ENCODE measurements around the gene SELENOI.
"Not testable (repeated sequence)": the region's sequence is repeated elsewhere in the genome, so short reads cannot be mapped to it uniquely, and the experiment has no call there.

The SELENOI gene, protein sequence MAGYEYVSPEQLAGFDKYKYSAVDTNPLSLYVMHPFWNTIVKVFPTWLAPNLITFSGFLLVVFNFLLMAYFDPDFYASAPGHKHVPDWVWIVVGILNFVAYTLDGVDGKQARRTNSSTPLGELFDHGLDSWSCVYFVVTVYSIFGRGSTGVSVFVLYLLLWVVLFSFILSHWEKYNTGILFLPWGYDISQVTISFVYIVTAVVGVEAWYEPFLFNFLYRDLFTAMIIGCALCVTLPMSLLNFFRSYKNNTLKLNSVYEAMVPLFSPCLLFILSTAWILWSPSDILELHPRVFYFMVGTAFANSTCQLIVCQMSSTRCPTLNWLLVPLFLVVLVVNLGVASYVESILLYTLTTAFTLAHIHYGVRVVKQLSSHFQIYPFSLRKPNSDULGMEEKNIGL

DNA sequence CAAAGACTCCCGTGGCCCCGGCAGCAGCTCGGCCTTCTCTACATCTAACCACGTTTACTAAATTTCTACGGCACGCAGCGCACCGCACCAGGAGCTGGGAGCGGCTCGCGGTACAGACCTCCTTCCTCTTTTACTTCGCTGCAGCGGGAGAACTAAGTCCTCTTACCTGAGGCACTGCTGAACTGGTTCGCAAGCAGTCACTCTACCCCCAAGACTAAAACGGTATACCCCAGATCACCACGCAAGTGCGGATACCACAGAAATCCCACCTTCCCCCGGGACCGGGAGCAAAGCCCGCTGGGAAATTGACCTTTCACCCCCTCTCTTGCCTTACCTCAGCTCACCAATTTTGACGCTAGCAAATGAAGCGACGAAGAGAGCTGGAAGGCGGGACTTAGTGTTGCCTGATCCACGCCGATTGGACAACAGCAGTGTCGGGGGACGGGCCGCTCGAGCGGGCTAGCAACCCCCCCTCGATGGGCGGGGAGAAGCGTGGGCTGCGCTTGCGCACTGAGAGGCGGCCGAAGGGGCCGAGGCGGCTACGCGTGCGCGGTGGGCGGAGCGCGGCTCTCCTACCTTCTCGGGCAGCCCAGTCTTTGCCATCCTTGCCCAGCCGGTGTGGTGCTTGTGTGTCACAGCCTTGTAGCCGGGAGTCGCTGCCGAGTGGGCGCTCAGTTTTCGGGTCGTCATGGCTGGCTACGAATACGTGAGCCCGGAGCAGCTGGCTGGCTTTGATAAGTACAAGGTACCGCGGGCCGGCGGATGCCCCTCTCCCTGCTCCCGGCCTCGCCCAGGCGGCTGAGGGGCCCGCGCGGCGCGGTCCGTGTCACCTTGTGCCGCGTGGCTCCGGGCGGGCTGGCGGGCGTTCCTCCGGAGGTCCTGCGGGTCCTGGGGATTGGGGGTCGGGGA, at the start of gene SELENOI:
TSS of gene SELENOI (plus strand) at position 599 of the 909 bp plus-strand sequence. CDS start at position 689, 90 bp downstream.
- DNase-seq = peak; percentile 99

DNA sequence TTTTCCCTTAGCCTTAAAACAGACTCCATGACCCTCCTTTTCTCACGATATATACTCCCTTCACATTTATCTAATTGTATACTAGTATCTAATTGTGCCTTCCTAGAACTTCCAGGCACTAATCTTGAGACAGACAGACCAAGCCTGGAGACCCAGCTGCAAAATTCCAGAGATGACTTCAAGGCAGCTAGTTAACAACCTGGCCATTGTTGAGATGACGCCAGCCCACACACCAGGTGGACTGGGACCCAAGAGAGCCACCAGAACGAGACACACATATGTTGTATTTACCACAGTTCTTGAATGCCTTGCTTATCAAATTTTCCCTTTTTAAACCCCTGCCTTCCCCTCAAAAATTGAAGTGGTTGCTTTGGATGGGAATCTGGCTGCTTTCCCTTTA, 48.9 kb upstream of the SELENOI start:
- DNase-seq = no peak

DNA sequence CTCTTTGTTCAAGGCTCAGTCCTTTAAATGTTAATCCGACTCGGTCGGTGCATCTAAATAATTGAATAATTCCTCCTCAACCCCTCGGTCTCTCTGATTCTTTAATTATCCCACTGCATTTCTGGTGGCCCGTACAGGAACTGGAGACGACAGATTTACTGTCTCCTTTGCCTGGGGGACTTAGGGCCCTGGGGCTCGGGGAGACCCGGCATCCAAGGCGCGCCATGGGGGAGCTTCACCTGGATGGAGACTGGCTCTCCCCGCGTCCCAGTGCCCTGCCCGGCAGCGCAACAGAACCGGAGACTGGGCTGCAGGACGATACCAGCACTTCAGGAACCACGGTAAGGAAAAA, 47.7 kb upstream of the SELENOI start:
- no peak for DNase-seq

DNA sequence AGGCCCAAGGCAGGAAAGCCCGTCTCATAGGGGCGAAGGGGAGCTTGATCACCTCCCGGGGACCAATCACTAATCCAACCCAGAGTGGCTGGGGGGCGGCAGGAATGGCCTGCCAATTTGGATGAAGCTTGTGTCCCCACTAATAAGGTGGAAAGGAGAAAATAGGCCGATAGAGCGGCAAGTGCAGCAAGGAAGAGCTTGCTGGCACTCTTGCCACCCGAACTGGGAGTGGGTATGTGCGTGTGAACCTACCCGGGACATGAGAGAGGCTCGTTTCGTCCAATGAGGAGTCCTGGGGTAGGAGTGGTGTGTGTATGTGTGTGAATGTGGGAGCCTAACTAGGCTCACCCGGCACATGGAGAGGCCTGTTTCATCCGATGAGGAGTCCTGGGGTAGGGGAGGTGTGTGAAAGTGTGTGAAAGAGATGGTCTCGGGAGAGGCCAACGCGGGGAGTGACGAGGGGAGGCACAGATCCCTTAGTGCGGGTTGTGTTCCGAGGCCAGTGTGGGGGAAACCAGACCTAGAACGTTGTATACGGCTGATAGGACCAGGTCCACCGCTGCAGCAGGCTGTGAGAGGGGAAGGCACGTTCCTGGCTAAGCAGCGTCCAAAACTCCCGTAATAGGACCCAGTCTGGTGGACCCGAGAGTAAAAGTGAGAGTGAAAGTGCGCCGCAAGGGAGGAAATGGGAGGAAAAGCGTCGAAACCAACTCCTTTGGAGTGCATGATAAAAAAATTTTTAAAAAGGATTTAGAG, 47.1 kb upstream of the SELENOI start:
- no peak for DNase-seq

DNA sequence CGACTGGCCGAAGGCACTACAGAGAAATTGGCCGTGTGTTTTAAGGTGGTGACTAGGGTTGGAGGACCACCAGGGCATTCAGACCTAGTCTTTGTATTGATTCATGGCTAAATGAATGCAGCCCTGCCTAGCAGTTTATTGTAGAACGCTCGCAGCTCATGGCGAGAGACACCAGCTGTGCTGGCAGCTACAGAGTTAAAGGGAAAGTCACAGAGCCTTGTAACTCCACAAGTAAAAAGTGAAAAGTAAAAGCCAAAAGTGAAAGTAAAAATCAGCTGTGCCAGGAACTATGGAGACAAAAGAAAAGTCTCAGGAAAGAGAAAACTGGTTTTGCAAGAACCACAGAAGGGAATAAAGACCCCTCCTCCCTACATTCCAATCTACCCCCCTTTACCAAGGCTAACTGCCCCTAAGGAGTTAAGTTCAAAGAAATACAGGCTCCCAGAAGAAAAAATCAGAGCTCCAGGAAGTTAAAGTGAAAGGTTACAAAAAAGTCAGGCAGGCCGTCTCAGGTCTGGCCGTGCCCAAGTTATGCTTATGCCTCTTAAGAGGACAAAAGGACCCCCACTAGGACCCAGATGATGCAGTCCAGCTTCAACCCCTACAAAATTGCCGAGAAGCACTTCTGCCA, 46.4 kb upstream of the SELENOI start:
- DNase-seq = no peak

DNA sequence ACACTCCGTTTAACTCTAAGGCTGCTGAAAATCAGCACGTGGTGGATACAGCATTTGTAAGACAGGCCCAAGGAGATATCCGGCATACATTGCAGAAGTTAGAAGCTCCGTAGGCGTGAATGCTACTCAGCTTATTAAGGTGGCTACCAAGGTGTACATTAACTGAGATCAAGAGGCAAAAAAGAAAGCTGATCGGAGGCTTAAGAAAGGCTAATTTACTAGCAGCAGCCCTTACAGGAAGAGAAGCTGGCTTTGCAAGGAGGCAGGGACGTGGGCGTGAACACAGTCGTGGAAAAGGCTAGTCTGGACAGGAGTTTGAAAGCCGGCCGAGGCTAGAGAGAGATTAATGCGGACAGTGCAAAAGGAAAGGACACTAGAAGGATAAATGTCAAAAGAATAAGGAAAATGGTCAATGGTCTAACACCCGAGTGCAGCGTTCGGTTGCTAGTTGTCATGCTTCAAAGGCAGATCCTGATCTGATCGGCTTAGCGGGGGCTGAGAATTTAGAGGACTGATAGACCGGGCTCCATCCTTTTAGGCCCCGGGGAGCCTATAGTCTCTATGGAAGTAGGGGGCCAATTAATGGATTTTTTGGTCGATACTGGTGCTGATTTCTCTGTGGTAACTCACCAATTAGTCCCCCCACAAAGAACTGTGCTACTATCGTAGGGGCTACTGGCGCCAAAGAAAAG, 45.6 kb upstream of the SELENOI start:
- no peak for DNase-seq

DNA sequence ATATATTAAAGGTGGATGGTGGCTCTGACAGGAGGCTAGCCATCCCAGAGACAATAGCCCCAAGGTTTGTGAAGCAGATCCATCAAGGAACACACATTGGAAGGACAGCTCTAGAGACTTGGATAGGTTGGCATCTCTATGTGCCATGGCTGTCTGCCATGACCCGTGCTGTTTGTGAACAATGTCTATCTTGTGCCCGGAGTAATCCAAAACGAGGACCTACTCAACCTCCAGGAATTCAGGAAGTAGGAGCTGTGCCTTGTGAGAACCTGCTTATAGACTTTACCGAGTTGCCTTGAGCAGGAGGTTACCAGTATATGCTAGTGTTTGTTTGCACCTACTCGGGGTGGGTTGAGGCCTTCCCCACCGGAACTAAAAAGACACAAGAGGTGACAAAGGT, 43.1 kb upstream of the SELENOI start:
- DNase-seq = no peak

DNA sequence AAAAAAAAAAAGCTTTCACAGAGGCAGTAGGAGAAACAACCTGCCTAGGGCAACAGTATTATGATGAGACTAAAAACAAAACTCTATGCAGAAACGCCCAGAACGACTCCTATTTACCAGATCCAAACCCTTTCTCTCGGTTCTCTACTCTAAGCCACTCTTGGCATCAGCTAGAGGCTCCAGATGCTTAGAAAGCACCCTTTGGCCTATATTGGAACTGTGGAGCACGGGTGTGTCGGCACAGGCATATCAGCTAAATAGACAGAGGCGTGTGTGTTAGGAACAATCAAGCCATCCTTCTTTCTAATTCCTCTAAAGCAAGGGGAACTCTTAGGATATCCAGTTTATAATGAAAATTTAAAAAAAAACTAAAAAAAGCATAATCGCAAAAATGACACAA, 40.8 kb upstream of the SELENOI start:
- DNase-seq = not testable (repeated sequence)

DNA sequence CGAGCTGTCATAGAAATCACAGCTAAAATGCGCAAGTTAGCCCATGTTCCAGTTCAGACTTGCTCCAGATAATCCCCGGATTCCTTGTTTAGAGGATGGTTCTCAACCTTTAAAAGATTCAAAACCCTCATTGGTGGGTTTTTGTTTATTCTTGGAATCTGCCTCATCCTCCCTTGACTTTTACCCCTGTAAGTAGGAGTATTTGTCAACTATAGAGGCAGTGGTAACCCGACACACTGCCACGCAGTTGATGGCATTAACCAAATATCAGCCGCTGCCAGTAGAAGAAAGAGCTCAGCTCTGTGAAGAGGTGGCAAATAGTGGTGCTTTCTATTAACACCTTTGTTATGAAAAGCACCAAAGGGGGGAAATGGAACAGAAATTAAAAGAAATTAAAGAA, 40.4 kb upstream of the SELENOI start:
- DNase-seq = no peak

DNA sequence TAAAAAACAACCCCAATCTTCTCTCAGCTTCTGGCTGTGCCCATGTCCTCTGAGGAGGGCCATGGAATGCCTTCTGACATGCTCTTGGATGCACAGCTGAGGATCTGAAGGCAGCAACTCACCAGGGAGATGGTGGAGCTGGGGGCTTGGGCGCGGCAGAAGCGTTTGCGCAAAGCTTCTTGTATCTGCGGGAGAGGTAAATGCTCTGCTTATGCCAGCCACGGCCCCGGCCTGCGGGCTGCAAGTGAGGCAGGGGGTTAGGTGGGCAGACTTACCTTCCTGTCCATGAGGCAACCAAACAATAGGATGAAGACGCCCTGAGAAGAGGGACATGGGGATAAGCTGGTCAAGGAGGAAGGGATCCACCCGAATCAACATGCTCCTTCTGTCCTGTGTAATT, 36.0 kb upstream of the SELENOI start:
- DNase-seq = no peak

DNA sequence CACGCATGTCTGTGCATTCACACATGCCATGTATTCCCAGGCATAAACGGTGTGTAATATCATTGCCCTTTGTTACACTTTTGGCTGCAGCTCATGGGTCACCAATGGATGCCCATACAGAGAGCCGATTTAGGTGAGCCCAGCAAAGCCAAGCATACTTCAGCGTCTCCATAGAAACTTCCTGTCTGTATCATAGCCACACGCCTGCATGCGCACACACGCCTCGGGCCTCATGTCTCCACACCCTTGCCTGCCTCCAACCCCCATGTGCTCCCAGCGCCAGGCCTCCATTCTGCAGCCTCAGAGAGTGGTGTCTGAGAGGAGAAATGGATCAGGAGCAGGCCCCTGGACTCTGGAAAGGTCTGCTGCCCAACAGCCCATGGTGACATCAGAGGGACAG, 33.5 kb upstream of the SELENOI start:
- DNase-seq = no peak

DNA sequence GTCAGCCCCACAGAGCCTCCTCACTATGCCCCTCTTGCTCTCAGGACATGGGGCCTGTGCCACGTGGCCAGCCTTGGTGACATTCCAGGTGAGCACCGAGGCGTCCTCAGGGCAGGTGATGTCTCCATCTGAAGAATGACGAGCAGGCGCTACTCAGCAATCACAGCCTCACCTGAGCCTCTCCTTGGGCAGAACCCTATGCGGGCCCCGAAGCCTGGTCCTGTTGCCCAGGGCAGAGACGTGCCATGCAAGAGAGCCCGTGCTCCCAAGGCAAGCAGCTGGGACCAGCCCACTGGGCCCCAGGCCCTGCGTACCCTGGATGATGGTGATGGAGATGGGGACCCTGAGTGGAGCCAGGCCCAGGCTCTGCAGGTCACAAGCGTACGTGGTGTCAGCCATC, 32.5 kb upstream of the SELENOI start:
- no peak for DNase-seq

DNA sequence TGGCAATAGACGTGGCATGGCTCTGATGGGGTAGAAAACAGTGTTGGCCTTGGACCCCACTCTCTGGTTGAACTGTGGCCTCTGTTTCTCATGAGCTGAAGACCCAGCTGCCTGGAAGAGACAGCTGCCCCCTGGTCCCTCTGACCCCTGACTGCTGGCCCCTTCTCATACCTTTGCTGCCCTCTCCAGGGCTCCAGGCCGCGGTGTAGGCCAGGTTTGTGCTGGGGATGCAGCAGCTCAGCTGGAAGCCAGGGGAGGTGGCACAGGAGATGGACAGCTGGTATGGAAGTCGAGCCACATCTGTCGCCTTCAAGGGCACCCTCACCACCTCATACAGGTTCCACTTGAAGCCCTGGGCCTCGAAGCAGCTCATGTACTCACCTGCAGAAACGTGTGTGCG, 31.7 kb upstream of the SELENOI start:
- no peak for DNase-seq

DNA sequence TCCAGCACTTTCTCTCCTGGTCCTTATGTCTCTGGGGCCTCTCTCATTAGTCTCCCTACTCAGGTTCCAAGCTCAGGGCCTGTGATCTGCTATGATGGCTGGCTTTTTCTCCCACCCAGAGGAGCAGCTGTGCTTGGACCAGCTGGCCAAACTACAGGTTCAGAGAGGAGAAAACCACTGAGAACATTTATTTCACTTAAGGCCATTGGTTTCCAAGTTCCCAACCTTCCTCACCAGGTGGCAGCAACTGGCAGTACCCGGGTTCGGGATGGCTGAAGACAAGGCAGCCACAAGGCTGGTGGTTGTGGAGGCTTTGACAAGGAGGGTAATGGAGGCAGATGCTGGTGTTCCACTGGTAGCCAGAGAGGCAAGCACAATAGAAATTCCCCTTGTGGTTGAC, 29.9 kb upstream of the SELENOI start:
- no peak for DNase-seq

DNA sequence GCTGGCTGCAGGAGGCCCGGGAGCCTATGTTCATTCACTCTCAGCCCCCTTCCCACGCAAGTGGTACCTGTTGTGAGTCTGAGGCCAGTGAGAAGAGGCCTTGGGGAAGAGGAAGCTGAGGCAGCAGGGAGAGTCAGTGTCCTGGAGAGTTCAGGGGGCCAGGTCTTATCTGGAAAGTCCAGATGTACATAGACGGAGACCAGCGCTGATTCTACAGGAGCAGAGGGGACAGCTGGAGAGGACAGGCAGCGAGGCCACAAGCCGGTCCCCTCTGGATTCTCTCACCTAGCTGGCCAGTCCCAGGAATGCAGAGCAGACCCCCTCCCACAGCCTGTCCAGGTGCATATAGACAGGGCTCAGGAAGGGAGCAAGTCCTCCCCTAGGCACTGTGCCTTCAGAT, 29.1 kb upstream of the SELENOI start:
- no peak for DNase-seq

DNA sequence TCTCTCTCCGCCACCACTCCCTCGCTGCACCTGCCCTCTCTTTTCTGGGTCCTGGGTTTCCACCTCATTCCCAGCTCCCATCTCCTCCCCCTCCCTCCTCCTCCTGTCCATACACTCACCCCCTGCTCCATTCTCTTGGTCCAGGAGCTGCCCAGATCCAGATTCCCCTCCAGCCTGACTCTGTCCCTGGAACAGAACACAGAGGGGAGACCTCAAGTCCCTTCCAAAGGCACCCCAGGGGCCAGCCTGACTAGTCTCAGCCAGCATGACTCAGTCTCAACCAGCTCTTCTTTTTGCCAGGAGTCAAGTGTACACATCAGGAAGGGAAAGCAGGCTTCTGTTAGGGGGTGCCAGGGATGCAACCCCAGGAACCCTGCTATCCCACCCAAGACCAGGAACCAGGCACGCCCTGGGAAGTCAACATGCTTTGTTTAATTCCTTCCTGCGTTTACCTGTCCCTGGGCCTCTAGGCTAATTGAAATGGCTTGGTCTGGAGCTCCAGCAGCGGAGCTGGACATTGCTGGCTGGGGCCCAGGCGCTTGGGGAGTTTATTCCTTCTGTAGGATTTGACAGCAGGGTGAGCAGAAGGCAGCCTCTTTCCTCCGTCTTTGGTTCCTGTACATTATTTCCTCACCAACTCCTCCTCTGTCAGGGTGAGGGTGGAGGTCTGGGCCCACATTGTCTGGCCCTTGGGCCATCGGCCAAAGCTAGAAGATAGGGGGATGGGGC, 28.4 kb upstream of the SELENOI start:
- no peak for DNase-seq

DNA sequence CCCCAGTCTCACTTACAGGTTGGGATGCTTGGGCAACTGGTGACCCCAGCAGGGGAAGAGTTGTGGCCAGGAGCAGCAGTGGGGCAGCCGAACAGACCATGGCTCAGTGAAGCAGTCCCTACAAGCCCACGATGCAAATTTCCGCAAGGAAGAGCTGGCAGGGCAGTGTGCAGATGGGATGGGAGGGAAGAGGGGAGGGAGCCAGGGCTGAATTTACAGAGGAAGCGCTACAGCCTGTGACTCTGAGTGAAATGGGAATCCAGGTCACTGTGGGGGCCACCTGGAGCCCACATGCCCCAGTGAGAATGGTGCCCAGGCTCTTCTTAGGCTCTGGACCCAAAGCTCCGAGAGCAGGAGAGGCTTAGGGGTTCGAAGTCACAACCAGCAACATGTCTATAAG, 27.0 kb upstream of the SELENOI start:
- DNase-seq = peak; percentile 41

DNA sequence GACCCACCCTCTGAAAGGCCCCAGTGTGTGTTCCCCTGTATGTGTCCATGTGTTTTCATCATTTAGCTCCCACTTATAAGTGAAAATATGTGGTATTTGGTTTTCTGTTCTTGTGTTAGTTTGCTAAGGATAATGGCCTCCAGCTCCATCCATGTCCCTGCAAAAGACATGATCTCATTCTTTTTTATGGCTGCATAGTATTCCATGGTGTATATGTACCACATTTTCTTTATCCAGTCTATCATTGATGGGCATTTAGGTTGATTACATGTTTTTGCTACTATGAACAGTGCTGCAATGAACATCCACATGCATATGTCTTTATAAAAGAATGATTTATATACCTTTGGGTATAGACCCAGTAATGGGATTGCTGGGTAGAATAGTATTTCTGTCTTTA, 21.5 kb upstream of the SELENOI start:
- not testable (repeated sequence) for DNase-seq

DNA sequence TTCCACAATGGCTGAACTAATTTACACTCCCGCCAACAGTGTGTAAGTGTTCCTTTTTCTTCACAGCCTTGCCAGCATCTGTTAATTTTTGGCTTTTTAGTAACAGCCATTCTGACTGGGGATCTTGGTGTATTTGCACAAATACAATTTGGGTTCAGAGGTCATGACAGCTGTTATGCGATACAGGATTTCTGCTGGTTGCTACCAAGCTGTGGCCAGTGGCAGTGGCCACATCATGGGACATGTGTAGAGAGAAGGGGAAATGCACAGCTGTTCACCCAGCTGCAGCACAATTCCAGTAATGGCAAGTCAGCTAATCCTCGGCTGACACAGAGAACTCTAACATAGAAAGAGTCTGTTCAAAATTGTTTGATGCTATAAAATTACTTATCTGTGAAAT, 21.0 kb upstream of the SELENOI start:
- DNase-seq = no peak

DNA sequence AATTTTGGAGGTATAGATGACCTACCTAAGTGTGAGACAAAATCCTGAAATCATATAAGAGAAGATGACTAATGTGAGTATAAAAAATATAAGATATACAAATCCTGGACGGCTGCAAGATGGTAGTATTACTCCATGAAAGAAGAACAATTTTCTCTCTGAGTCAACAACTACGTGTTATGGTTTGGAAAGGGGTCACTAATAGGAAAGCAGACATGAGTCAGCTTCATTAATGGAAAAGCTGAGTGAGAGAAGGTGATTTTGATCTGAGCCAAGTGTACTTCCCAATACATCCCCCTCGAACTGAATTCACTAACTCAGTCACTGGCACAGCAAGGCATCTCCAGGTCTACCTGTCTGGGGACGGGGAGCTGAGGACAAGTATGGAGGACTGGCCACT, 20.1 kb upstream of the SELENOI start:
- no peak for DNase-seq

DNA sequence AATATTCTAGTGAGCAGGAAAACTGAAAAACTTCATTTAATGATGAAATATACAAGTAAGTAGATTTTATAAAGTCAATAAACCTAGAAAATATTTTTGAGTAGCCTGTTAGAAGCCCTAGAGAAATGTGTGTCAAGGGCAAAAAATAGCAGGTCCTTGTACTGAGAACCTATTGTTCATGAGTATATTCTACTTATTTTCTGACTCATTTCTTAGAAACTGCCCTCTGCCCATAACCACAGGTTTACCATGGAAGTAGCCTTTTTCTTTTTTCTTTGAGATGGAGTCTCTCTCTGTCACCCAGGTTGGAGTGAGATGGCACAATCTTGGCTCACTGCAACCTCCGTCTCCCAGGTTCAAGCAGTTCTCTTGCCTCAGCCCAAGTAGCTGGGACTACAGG, 19.4 kb upstream of the SELENOI start:
- DNase-seq = no peak
